HG02571 (cell line): ENCODE results near the gene LGI4.

Experiments
- ATAC-seq: cut with Tn5 transposase; IDR thresholded peaks from one replicate; pipeline ENCODE4 v1.9.1; 2021; ENCODE audit warnings: mild to moderate bottlenecking, moderate library complexity; ENCODE audit not compliant: unreplicated experiment

The LGI4 gene

DNA sequence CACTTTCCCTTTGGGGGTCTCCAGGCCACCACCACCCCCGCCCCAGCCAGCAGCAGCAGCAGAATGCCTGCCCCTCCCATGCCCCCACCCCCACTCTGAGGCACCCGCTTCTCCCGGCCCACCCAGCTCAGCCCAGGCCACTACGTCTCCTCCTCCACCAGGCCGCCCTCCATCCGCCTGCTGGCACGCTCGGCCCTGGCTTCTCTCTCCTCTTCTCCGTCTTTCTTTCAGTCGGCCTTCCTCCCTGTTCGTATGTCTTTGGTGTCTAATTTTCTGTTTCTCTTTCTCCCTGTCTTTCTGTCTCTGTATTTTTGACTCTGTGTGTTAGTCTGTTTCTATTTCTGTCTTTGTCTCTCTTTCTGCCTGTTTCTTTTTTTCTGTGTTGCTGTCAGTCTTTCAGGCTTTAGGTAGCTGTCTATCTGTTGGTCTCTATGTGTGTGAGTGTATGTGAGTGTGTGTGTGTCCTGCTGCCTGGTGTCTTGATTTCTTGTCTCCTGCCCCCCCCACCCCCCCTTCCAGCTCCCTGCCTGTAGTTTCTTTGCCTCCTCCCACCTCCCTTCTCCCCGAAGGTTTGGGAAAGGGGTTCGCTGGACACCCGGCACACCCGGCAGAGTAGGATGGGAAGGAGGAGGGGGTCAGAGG is at the start of gene LGI4:
Gene LGI4, minus strand, starts transcription at position 459 of the 642 bp plus-strand sequence. Its CDS starts 379 bp downstream, at position 80.
- ATAC-seq, result no peak

DNA sequence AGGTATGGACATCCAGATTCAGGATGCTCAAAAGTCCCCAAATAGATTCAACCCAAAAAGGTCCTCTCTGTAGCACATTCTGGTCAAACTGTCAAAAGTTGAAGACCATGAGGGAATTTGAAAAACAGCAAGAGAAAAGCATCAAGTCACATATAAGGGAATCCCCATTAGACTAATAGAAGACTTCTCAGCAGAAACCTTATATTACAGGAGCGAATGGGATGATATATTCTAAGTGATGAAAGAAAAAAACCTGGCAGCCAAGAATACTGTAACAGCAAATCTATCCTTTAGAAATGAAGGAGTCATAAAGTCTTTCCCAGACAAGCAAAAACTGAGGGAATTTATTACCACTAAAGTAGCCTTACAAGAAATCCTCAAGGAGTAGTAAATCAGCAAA is 49.4 kb upstream of the LGI4 start:
- no peak for ATAC-seq

DNA sequence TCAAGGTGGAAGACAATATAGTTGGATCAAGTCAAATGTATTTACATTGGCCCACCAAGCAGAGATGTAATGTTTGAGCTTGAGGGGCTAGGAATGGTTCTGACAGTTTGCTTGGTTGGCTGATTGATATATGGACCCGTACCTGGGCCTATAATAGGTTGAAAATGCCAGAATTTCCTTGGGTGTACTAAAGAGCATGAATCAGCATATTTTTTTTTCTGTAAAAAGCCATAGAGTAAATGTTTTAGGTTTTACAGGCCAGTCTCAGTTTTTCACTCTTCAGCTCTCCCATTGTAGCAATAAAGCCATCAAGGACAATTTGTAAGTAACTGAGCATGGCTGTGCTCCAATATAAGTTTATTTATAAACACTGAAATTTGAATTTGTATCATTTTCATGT is 46.5 kb upstream of the LGI4 start:
- no peak for ATAC-seq

DNA sequence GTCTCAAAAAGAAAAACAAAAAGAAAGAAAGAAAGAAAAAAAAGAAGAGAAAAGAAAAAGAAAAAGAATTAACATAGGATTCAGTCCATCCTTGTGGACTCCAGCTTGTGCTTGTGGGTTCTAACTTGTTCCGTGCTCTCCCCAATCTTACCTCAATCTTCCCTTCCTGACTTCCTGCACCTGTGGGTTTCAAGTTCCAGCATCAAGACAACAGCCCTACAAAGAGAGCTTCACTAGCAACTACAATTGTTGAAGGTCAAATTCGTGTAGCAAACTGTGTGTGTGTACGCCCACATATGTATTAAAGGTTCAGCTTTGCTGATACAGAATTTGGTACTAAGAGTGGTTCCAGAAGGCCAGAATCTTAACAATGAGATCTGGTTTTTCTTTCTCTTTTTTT is 45.0 kb upstream of the LGI4 start:
- no peak for ATAC-seq

DNA sequence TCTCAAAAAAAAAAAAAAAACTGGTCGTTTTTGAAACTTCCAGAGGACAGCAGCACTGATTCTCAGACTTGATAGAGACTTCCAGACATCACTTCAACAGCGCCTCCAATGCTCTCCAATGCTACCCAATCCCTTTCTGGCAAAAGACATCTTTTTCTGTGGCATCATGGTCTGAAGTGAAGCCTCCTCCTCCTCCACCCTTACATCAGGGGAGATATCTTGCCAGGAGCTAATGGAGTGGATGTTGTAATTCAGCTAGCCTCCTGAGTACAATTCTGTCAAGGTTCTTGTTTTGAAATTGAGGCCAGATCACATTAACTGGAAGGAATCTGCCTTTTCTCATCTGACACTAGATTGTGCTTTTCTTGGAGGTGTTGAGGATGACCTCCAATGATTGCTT is 43.8 kb upstream of the LGI4 start:
- no peak for ATAC-seq

DNA sequence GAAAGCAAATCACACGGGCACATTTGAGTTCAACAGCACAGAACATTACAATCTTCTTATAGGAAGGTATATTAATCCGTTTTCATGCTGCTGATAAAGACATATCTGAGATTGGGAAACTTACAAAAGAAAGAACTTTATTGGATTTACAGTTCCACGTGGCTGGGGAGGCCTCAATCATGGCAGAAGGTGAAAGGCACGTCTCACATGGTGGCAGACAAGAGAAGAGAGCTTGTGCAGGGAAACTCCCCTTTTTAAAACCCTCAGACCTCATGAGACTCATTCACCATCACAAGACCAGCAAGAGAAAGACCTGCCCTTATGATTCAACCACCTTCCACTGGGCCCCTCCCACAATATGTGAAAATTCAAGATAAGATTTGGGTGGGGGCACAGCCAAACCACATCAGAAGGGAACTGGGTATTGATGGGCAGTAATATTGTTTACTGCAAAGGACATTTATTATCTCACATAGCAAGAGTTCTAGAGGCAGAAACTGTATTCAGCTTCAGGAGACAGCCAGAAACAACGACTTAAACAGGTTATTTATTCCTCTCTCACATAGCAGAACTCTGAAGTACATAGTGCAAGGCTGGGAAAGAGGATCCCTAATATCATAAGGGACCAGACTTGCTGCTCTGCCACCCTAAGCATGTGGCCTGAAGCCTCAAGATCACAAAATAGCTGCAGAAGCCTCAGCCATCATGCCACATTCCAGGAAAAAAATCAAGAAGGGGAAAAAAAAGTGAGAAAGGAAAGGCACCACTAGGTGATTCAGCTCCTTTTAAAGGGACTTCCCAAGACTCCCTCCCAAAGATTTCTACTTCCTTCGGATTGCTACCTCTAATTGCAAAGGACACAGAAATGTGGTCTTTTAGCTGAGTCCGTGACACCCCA is 42.8 kb upstream of the LGI4 start:
- ATAC-seq, result no peak

DNA sequence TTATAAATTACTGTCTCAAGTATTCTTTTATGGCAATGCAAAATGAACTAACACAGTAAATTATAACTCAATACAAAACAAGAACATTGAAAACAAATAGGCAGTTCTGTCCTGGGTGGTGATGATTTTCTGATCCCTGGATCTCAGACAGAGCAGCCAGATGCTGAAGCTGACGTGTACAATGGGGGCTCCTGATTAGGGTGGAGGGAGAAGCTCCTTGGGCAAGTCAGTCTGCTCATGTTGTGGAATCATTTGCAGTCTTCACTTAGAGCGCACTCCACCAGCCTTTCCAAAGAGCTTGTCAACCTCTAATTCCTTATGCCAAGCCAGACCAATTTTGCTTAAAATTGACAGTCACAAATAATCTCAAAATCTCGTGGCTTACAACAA is 41.3 kb upstream of the LGI4 start:
- no peak for ATAC-seq

DNA sequence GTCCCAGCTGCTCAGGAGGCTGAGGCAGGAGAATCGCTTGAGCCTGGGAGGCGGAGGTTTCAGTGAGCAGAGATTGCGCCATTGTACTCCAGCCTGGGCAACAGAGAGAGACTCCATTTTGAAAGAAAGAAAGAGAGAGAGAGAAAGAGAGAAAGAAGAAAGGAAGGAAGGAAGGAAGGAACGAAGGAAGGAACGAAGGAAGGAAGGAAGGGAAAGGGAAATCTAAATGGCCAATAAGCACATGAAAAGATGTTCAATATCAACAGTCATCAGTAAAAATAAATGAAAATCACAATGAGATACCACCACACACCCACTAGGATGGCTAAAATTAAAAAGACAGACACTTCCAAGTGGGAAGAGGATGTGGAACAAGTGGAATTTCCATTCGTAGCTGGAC is 39.4 kb upstream of the LGI4 start:
- ATAC-seq, result no peak

DNA sequence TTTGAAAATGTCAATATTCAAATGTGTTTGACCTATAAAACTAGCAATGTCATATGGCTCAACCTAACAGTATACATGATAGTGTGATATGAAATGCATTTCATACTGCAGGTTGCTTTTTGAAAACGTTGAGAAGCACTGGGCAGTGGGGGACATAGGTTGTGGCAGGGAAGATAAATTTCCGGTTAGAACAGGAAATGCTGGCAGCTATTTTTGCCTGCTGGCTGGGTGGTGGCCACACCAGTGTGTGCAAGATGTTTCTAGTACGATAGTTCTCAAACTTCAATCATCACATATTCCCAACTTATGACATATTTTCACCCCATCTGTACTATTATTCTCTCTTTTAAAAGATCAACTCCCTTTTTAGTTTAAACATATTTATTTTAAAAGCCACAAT is 36.9 kb upstream of the LGI4 start:
- no peak for ATAC-seq

DNA sequence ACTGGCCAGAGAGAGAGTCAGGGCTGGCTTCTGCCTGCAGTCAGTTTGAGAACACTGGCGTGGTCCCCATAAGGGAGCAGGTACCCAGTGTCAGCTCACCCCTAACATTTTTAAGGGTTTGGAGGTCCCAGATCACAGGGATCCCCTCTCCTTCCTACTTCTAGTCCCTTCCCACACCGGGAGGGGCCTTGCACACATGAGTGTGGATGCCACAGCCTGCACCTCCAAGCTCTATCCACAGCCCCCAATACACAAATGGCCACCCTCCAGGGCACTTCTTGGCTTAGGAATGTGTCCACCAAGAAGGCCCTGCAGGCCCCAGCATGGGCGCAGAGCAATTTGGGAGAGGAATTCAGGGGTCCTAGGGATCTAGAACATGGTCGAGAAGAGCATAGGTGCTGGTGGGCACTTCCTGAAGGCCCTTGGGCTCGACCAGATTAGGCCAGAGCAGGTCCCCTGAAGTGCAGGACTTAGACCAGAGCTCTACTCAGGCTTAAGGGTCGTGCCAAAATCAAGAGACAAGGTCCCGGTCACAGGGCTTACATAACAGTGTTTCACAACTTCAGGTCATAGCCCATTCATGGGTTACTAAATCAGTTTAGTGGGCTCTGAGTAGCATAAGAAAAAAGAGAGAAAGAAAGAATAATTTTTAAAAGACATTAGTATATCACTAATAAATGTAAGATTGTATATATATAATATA is 35.7 kb upstream of the LGI4 start:
- ATAC-seq, result no peak

DNA sequence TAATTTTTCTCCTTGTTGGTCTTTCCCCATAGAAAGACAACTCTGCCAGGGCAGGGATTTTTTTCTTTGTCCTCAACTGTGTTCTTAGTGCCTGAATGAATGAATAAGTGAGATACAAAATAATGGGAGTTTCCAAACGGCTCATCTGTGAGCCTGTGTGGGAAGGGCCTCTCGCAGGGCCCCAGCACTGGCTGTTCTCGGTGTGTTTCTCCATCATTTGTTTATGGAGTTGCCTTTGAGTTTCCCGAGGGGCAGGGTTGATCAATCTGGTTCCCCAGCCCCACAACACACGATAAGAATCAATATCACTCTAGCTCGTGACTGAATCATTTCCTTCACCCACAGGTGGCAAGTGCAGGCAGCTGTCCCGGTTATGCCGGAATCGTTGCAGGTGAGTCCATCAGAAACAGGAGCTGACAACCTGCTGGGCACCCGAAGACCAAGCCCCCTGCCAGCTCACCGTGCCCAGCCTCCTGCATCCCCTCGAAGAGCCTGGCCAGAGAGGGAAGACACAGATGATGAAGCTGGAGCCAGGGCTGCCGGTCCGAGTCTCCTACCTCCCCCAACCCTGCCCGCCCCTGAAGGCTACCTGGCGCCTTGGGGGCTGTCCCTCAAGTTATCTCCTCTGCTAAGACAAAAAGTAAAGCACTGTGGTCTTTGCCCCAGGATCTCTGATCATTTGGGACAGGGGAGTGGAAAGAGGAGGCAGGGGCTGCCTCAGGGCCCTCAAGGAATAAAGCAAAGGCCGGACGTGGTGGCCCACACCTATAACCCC is 34.5 kb upstream of the LGI4 start:
- no peak for ATAC-seq

DNA sequence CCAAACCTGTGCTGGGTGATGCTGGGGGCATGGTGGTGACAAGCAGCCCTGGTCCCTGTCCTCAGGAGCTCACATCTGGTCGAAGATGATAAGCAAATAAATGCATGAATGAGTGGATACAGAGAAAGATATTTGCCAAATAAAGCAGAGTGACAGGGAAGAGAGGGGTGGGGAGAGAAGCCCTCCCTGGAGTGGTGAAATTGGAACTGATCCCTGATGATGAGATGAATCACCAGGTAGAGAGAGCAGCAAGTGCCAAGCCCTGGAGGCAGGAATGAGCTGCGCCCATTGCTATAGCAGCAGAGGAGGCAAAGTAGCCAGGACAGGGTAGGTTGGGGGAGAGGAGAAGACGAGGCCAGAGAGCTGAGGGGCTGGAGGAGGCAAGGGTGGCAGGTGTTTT is 33.3 kb upstream of the LGI4 start:
- no peak for ATAC-seq

DNA sequence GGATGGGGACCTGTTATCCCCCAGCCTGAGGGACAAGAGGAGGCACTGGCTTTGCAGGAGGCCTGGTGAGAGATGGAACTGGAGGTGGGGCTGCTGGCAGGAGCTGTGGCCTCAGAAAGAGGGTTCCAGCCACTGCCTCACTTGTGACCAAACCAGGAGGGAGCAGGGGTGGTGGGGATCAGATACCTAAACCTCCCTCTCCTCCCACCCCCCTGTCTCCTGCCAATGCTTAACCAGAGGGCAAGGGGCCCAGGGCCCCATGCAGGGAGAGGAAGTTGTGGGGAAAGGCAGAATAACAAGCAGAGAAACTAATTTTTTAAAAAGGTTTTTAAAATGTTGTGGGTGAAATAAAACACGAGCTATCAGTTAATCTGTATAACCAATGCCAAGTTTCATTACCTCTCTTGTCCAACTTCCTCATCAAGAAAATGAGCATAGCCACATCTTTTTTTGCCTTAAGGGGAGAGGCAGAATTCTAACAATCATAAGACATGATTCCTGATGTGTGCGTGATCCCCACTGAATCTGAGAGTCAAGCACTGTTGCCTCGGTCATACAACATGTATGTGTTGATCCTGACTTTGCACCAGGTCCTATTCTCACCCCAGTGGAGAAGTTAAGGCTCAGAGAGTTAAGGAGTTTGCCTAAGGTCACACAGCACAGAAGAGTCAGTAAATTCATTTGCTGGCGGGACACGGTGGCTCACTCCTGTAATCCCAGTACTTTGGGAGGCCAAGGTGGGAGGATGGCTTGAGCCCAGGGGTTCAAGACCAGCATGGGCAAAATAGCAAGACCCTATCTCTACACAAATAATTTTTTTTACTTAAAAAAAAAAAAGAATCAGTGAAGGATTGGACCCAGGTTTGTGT is 32.6 kb upstream of the LGI4 start:
- ATAC-seq, result no peak

DNA sequence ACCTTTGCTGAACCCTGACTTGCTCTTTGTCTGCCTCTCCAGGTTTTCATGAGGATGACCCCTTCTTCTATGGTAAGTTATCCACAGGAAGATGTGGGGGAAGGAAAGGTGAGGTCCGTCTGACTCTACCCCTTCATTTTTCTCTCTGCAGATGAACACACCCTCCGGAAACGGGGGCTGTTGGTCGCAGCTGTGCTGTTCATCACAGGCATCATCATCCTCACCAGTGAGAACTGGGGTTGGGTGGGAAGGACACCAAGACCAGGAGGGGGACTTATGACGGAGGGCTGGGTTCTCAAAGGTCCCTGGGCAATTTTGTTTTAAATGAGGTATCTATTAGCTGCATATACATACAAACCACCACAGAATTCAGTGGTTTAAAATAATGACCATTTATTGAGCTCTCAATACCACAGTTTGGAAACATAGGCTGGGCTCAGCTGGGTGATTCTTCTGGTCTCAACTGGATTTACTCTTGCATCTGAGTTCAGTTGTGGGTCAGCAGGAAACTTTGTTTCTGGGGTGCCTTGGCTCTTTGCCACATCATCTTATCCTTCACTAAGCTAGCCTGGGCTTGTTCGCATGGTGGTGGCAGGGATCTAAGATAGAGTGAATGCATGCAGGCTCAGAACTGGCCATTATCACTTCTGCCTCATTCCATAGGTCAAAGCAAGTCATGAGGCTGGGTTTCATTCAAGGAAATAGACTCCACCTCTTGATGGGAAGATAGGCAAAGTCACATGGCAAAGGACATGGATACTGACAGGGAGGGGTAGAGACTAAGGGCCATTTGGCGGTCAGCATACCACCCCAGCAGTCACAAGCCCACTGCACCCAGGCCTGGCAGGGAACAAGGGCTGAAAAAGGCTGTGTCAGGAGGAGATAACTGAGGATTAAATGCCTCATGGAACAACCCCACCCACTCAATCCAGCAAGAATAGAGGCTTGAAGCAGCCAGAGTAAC is 31.5 kb upstream of the LGI4 start:
- ATAC-seq, result no peak

DNA sequence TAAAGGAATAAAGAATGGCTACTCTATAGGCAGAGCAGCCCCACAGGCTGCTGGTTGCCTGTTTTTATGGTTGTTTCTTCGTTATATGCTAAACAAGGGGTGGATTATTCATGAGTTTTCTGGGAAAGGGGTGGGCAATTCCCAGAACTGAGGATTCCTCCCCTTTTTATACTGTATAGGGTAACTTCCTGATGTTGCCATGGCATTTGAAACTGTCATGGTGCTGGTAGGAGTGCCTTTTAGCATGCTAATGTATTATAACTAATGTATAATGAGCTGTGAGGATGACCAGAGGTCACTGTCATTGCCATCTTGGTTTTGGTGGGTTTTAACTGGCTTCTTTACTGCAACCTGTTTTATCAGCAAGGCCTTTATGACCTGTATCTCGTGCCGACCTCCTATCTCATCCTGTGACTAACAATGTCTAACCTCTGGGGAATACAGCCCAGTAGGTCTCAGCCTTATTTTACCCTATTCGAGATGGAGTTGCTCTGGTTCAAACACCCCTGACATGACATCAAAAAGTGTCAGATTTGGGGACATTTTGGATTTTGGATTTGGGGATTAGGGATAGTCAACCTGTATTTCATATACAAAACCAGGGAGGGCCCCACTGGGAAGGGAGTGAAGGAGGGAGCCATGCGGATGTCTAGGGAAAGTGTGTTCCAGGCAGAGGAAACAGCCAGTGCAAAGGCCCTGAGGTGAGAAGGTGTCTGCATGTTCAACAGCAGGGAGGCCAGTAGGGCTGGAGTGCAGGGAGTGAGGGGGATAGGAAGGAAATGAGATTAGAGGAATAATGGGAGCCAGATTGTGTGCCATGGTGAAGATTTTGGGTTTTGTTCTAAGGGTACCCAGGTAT is 30.6 kb upstream of the LGI4 start:
- no peak for ATAC-seq

DNA sequence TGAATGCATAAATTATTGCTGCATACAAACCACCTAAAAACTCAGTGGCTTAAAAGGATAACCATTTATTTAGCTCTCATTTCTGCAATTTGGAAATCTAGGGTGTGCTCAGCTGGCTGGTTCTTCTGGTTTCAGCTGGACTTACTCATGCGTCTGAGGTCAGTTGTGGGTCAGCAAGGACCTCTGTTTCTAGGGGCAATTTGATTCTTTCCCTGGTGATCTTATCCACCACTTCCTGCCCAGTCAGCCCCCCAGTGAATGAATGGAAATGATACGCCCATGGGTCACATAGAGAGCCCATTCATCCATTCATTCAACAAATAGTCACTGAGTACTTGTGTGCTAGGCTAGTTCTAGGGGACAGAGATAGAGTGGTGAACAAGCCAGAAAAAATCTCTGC is 29.6 kb upstream of the LGI4 start:
- no peak for ATAC-seq

DNA sequence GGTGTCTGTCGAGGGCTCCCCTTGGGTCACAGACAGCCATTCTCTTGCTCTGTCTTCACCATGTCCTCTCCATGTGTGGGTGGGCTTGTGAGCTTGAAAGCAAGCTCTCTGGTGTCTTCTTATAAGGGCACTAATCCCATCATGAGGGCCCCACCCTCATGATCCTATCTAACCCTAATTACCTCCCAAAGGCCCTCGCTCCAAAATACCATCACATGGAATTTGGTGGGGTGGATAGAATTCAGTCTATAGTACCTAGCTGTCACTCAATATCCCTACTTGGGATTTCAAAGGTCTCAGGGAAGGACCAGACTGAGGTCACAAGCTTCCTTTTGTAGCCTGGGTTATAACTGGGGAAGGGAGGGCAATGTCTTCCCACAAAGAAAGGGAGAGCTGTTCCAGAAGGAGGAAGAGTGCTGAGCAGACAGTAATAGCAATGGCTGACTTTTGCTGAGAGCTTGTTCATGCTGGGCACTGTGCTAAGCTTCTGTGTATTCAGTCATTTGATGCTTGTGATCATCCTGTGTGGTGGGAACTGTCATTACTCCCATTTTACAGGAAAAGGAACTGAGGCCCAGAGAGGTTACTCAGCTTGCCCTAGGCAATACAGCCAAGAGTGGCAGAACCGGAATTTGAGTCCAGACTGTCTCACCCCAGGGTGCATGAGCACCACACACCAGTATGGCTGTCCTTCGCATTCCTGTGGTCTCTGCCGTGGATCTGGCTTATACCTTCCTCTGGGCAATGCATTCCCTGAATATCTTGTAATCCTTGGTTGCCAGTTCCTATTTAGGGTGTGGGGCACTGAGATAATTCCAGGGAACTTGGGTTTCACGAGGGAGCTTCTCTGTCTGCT is 27.8 kb upstream of the LGI4 start:
- no peak for ATAC-seq
